HUES64 (cell line): ENCODE data around the gene GPRIN1.

Experiments
- H3K27ac ChIP-seq: 2 replicates; pipeline ENCODE4 v1.7.0; 2013; ENCODE audit warnings: low read depth, low read length, inconsistent platforms
- H3K27me3 ChIP-seq: 2 replicates; pipeline ENCODE4 v1.6.1; 2013; ENCODE audit warnings: mild to moderate bottlenecking, low read length; ENCODE audit not compliant: insufficient read depth
- H3K36me3 ChIP-seq: 2 replicates; pipeline ENCODE4 v1.6.1; 2013; ENCODE audit warnings: mild to moderate bottlenecking, low read length; ENCODE audit not compliant: insufficient read depth
- H3K4me1 ChIP-seq: 2 replicates; pipeline ENCODE4 v1.6.1; 2013; ENCODE audit warnings: mild to moderate bottlenecking, low read length, moderate library complexity; ENCODE audit not compliant: insufficient read depth
- H3K4me3 ChIP-seq: 2 replicates; pipeline ENCODE4 v1.5.1; 2013; ENCODE audit warnings: mild to moderate bottlenecking, low read length, moderate library complexity
- H3K9ac ChIP-seq: 2 replicates; pipeline ENCODE4 v1.6.1; 2013; ENCODE audit warnings: mild to moderate bottlenecking, low read depth, low read length
- H3K9me3 ChIP-seq: 2 replicates; pipeline ENCODE4 v1.6.1; 2013; ENCODE audit warnings: low read depth, low read length; ENCODE audit not compliant: insufficient read depth
- WGBS: fragments of 150-250, 120-280 bp; methylation state at CpG from one replicate; pipeline ENCODE4 v1.1.7; 2013; ENCODE audit warnings: missing lambda C conversion rate; 5-methylcytosine and 5-hydroxymethylcytosine counted together

The GPRIN1 gene

DNA sequence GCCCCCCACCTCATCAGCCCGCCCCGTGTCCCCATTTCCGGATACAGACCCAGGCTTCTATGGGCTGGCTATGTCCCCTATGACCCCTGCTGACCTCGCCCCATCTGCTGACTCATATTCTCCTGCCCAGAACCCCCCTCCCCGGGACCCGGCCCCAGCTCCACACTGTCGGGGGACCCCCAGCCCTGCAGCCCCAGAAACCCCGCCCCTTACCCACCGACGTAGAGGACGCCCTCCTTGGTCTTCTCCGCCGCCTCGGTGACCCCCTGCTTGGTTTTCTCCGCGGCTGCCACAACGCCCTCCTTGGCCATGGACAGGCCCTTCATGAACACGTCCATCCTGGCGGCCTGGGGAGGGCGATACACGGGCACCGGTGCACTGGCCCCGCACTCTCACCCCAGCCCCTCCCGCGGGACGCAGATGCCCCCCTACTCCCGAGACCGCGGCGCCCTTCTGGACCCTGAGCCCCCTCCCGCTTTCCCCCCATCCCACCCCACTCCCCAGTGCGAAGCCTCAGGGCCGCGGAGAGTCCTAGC, 19.4 kb upstream of the GPRIN1 start:
- H3K4me1 ChIP-seq = peaks cover 17% of the 10 kb centered on the region
- H3K9ac ChIP-seq = no peak overlapping the region; the same call in 1 of the 2 replicates
- H3K4me3 ChIP-seq = peak overlapping the region; percentile 77
- no peaks in the 10 kb centered on the region for H3K36me3 ChIP-seq
- no peaks in the 10 kb centered on the region for H3K9me3 ChIP-seq
- WGBS = 5% methylated on average over 34 of the region's 34 CpGs
- no peak overlapping the region for H3K27ac ChIP-seq
- peaks cover 64% of the 10 kb centered on the region for H3K27me3 ChIP-seq

DNA sequence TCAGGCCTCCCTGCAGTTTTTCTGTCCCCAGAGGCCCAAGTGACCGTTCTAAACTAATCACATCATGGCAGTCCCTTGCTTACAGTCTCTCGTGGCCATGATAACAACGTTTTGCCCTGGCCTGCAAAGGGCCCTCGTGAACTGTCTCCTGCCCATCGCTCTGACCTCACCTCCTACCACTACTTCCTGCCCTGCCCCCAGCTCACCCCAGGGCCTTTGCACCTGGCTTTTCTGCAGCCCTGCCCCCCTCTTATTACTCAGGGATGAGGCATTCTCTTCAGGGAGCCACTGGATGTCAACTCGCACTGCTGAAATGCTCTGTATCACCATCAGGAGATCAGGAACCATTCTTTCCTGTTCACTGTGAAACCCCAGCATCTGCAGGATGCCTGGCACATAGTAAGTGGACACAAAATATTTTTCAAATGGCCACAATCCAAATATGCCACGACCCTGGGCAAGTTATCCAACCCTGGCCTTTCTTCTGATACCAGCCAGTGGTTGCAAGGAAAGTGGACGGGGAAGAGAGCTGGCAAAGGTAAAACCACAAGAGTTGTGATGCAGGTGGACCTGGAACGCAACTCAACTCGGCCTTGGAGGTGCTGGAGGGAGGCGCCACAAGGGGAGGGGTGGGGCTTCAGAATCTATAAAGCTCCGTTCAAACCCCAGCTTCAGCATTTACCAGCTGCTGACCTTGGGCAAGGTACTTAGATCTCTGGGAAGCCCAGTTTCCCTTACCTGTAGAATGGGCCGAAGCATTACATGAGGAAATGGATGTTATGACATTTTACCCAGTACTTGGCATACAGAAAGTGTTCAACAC, 18.7 kb upstream of the GPRIN1 start:
- Histone ChIP-seq H3K9me3 (no peaks in the 10 kb centered on the region), H3K4me3 (peak overlapping the region; percentile 77; the same call in 1 of the 2 replicates), H3K9ac (no peak overlapping the region), H3K36me3 (no peaks in the 10 kb centered on the region), H3K27ac (no peak overlapping the region), H3K4me1 (peaks cover 9% of the 10 kb centered on the region; the same call in 1 of the 2 replicates), H3K27me3 (peaks cover 57% of the 10 kb centered on the region)
- 53% methylated on average over 13 of the region's 13 CpGs for WGBS

DNA sequence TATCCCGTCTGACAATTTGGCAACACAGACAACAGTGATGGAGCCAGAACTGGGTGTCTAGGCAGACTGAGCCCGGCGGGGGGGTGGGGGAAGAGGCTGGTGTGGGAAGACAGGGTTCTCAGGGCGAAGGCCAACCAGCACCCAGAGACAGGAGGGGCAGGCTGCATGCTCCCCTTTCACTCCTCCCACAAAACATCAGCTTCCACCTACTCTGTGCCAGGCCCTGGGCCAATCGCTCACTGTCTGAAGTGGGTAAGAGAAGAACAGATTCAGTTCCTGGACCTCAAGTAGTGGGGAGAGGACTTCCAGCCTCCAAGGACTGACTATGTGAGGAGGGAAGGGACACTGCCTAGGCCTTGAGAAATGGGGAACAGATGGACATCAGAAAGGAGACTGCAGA, 17.6 kb upstream of the GPRIN1 start:
- Histone ChIP-seq H3K4me1 (peaks cover 8% of the 10 kb centered on the region; the same call in 1 of the 2 replicates), H3K9ac (no peak overlapping the region), H3K27ac (no peak overlapping the region), H3K27me3 (peaks cover 55% of the 10 kb centered on the region), H3K4me3 (no peak overlapping the region), H3K36me3 (no peaks in the 10 kb centered on the region), H3K9me3 (no peaks in the 10 kb centered on the region)
- WGBS = 82% methylated on average over 5 of the region's 5 CpGs

DNA sequence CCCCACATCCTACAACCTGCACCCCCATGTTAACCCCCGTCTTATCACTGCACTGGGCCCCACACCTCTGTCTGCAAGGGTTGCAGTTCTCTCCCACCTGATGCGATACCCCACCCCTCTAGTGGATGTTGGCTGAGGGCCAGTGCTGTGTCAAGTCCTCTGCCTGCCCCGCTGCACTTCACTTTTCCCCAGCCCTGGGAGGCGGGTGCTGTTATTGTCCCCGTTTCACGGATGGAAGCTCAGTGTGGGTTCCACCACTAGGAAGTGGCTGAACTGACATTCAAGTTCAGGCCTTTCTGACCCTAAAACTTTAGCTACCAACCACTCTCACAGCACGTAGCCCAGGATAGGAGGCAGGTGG, 16.9 kb upstream of the GPRIN1 start:
- Histone ChIP-seq H3K27ac (no peak overlapping the region), H3K4me1 (peaks cover 8% of the 10 kb centered on the region; the same call in 1 of the 2 replicates), H3K27me3 (peaks cover 52% of the 10 kb centered on the region), H3K9me3 (no peaks in the 10 kb centered on the region), H3K36me3 (no peaks in the 10 kb centered on the region), H3K9ac (no peak overlapping the region), H3K4me3 (no peak overlapping the region)
- 80% methylated on average over 6 of the region's 7 CpGs for WGBS

DNA sequence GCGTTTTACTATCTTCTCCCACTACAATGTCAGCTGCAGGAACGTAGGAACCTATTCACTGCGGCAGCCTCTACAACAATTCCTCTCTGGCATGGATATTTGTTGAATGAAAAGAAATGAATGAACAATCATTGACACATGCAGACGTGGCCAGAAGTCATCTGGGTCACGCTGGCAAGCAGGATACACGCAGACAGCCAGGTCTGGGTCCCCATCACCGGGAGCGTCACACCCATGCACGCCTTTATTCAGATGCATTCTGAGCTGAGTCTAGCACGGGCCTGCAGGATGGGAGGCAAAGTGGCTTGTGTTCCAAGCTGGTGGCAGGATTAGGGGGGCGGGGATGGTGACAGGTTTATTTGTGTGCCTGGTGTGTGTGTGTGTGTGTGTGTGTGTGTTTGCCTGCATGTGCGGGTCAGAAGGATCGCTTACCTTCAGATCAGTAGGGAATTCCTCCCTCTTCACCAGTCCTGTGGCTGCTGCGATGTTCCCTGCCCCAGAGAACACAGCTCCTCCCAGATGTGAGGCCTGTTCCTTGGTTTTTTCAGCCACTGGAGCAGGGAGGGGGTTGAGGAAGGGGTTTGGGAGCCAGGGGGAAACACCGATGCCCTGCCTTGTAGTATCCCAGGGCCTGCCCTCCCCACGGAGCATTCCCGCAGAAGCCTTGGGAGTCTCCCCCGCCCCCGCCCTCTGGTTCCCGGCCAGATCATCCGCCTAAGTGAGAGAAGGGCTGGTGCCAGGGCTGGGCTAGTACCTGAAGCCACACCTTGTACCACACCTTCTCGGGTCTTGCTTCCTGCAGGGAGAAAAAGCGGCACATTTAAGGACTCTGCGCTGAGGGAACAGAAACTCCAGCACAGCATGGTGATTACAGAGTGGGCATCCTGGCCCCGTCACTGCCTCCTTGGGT, 16.3 kb upstream of the GPRIN1 start:
- H3K4me3 ChIP-seq = no peak overlapping the region
- H3K36me3 ChIP-seq = no peaks in the 10 kb centered on the region
- no peaks in the 10 kb centered on the region for H3K9me3 ChIP-seq
- H3K27ac ChIP-seq = no peak overlapping the region
- 61% methylated on average over 25 of the region's 25 CpGs for WGBS
- H3K4me1 ChIP-seq = peaks cover 8% of the 10 kb centered on the region; the same call in 1 of the 2 replicates
- peaks cover 51% of the 10 kb centered on the region for H3K27me3 ChIP-seq
- no peak overlapping the region for H3K9ac ChIP-seq

DNA sequence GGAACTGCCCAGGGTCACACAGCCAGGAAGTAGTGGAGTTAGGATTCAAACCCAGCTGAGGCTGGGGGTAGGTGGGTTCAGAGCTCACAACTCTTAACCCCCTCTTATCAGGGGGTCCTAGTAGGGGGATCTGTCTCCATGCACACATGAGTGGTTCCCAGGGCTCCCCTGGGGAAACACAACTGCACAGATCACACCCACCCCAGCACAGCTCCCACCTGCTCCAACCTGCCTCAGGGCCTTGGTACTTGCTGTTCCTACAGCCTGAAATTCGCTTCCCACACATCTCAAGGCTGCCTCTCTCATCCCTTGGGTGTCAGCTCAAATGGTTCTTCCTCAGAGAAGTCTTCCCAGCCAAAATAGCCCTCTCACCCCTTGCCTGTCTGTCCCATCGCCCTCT, 15.6 kb upstream of the GPRIN1 start:
- H3K4me3 ChIP-seq = no peak overlapping the region
- 84% methylated on average over 2 of the region's 2 CpGs for WGBS
- H3K9me3 ChIP-seq = no peaks in the 10 kb centered on the region
- H3K27ac ChIP-seq = no peak overlapping the region
- peaks cover 51% of the 10 kb centered on the region for H3K27me3 ChIP-seq
- H3K9ac ChIP-seq = no peak overlapping the region
- H3K36me3 ChIP-seq = no peaks in the 10 kb centered on the region
- 0 out of 2 replicates have a peak, but pooled peaks cover 6% of the 10 kb centered on the region for H3K4me1 ChIP-seq

DNA sequence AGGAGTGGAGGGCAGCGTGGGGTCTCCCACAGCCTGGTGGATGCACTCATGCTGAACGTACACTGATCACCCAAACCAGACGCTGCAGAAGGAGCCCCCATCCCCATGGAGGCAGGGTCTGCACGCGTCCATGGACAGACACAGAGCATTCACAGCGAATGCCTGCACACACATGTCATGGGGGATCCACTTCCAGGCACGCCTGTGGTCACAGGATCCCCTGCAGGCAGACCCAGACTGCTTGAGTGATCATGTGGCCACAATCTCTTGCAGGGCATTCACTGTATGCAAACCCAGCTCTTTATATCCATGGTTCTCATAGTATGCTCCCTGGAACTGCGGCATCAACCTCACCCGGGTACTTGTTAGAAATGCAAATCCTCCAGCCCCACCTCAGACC, 15.0 kb upstream of the GPRIN1 start:
- no peak overlapping the region for H3K4me3 ChIP-seq
- 0 out of 2 replicates have a peak, but pooled peaks cover 6% of the 10 kb centered on the region for H3K4me1 ChIP-seq
- H3K9ac ChIP-seq = no peak overlapping the region
- no peaks in the 10 kb centered on the region for H3K36me3 ChIP-seq
- WGBS = 77% methylated on average over 9 of the region's 9 CpGs
- no peak overlapping the region for H3K27ac ChIP-seq
- H3K27me3 ChIP-seq = peaks cover 51% of the 10 kb centered on the region
- H3K9me3 ChIP-seq = no peaks in the 10 kb centered on the region

- no peak overlapping the region for H3K27ac ChIP-seq
- 0 out of 2 replicates have a peak, but pooled peaks cover 5% of the 10 kb centered on the region for H3K4me1 ChIP-seq
- no peaks in the 10 kb centered on the region for H3K36me3 ChIP-seq
- H3K9me3 ChIP-seq = no peaks in the 10 kb centered on the region
- H3K9ac ChIP-seq = no peak overlapping the region
- no peak overlapping the region for H3K4me3 ChIP-seq
- WGBS = 82% methylated on average over 4 of the region's 4 CpGs
- peaks cover 50% of the 10 kb centered on the region for H3K27me3 ChIP-seq
Measured at GRCh38 chr5:176624142-176624541, 14.2 kb upstream of the GPRIN1 start.

DNA sequence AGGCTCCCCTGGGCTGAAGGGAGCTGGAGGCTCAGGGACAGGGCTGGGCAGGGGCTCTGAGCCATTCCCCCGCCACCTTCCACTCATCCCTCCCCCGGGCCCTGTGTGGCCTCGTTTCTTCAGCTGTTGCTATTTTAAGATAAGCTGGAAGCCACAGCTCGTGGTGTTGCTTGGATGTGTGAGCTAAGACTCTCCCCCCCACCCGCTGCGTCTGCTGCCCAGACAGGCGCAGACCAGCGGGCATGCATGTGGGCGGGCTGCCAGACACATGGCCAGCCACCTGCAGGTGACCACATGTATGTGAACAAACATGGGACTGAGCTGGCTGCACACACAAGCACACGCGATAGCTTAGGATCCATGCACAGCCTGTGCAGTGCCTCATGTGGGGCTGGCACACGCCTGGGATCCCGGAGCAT, 11.7 kb upstream of the GPRIN1 start:
- Histone ChIP-seq H3K27me3 (peaks cover 44% of the 10 kb centered on the region), H3K9ac (no peak overlapping the region), H3K27ac (no peak overlapping the region), H3K36me3 (no peaks in the 10 kb centered on the region), H3K9me3 (no peaks in the 10 kb centered on the region), H3K4me1 (0 out of 2 replicates have a peak, but pooled peaks cover 2% of the 10 kb centered on the region), H3K4me3 (no peak overlapping the region)
- 91% methylated on average over 13 of the region's 13 CpGs for WGBS

- H3K36me3 ChIP-seq = no peaks in the 10 kb centered on the region
- H3K27ac ChIP-seq = no peak overlapping the region
- H3K4me1 ChIP-seq = 0 out of 2 replicates have a peak, but pooled peaks cover 2% of the 10 kb centered on the region
- H3K4me3 ChIP-seq = peak overlapping the region; percentile 43
- peak overlapping the region; percentile 30; the same call in 1 of the 2 replicates for H3K9ac ChIP-seq
- H3K27me3 ChIP-seq = peaks cover 42% of the 10 kb centered on the region
- no peaks in the 10 kb centered on the region for H3K9me3 ChIP-seq
- WGBS = 43% methylated on average over 31 of the region's 32 CpGs
Measured at GRCh38 chr5:176620333-176620981, 10.5 kb upstream of the GPRIN1 start.
